ENCODE results near the gene CFAP300. TPM values are rescaled to one million over a fixed set of nuclear protein-coding genes. Genes with fewer than 3 reads are reported as not detected.

The CFAP300 gene
- total and polyA plus RNA-seq, 2 of the 8 experiments (the other 6 are each of a cell fraction or from before 2014, with no cell fraction given): 2.1 to 2.8 TPM

GRCh38 chr11:102001657-102002338 lies 45.4 kb upstream of the CFAP300 start:
- TF ChIP-seq ATF3 (IDR thresholded peaks at IDR 0.05; ENCODE audit: insufficient read depth, low read depth, low read length) (no peak), RNF2 (IDR thresholded peaks at IDR 0.05; ENCODE audit: borderline replicate concordance, low read depth, low read length, missing control alignments, poor library complexity, severe bottlenecking) (no peak), YY1 (IDR thresholded peaks at IDR 0.05; ENCODE audit: low read depth, low read length) (no peak), KDM5A (IDR thresholded peaks at IDR 0.05; ENCODE audit: low read length) (no peak), RAD21 (IDR thresholded peaks at IDR 0.05 in 1 of 2, conservative IDR thresholded peaks at IDR 0.05 in 1 of 2; ENCODE audit: low read depth in 2 of 2, low read length in 2 of 2) (no peak), RXRA (IDR thresholded peaks at IDR 0.05; ENCODE audit: insufficient read depth, low read depth, low read length) (no peak)

More at GRCh38 chr11:102001657-102002338, 45.4 kb upstream of the CFAP300 start:
- Histone ChIP-seq H3K14ac (ENCODE audit: insufficient read length) (no peak overlapping the region), H2BK5ac (ENCODE audit: low read depth, low read length) (no peak overlapping the region), H3K4ac (replicated peaks; ENCODE audit: insufficient read length, low read depth, low read length) (no peak overlapping the region), H2AFZ (ENCODE audit: low read length) (no peak overlapping the region), H3K27ac (ENCODE audit: low read depth, low read length) (no peak overlapping the region), H3K9ac (replicated peaks in 1 of 4; ENCODE audit: extremely low read depth in 1 of 4, low read depth in 3 of 4, low read length in 3 of 4) (no peak overlapping the region), H4K5ac (ENCODE audit: insufficient read length, low read depth, low read length) (no peak overlapping the region), H4K20me1 (replicated peaks in 1 of 2; ENCODE audit: control insufficient read depth in 1 of 2, insufficient read depth in 2 of 2, low read length in 2 of 2) (no peaks in the 10 kb centered on the region), H3K79me2 (ENCODE audit: control insufficient read depth in 1 of 2, insufficient read depth in 2 of 2, low read length in 2 of 2) (no peaks in the 10 kb centered on the region), H3K56ac (replicated peaks; ENCODE audit: insufficient read length, low read depth, low read length) (no peak overlapping the region), H3K18ac (ENCODE audit: extremely low read depth, low read length) (no peak overlapping the region), H2BK15ac (ENCODE audit: low read length) (no peak overlapping the region), H3K23me2 (ENCODE audit: low read depth, low read length) (no peaks in the 10 kb centered on the region), H2AK5ac (ENCODE audit: low read depth, low read length) (no peak overlapping the region), H2BK20ac (ENCODE audit: low read length) (no peak overlapping the region), H4K8ac (ENCODE audit: extremely low read depth, insufficient read depth, low read length) (no peak overlapping the region), H2BK12ac (ENCODE audit: low read depth, low read length) (no peak overlapping the region), H3K79me1 (ENCODE audit: low read depth, low read length) (no peaks in the 10 kb centered on the region), H3K9me3 (ENCODE audit: insufficient read depth in 2 of 2, low read depth in 1 of 2, low read length in 1 of 2) (no peaks in the 10 kb centered on the region), H2BK120ac (replicated peaks; ENCODE audit: low read depth, low read length) (no peak overlapping the region), H3K23ac (ENCODE audit: insufficient read length) (no peak overlapping the region), H4K91ac (replicated peaks; ENCODE audit: insufficient read length, low read length) (no peak overlapping the region), H3K4me2 (ENCODE audit: insufficient read depth in 1 of 2, low read depth in 2 of 2, low read length in 2 of 2) (no peak overlapping the region), H3K36me3 (ENCODE audit: control insufficient read depth in 2 of 4, insufficient read depth in 4 of 4, low read length in 3 of 4) (no peaks in the 10 kb centered on the region), H3K27me3 (replicated peaks in 1 of 4; ENCODE audit: control insufficient read depth in 3 of 4, extremely low read depth in 1 of 4, insufficient read depth in 3 of 4, low read length in 3 of 4) (no peaks in the 10 kb centered on the region), H3K4me1 (replicated peaks in 1 of 4; ENCODE audit: control insufficient read depth in 3 of 4, insufficient read depth in 4 of 4, low read length in 3 of 4) (no peaks in the 10 kb centered on the region), H3K4me3 (ENCODE audit: extremely low read depth in 1 of 4, insufficient read depth in 2 of 4, low read depth in 3 of 4, low read length in 4 of 4) (no peak overlapping the region)
- FAIRE-seq: no peak
- ChIA-PET POLR2A (ENCODE audit: partially characterized antibody) (no interaction called here), CTCF (ENCODE audit: partially characterized antibody) (interaction anchor here (0.6 to 2.1 kb wide), 2 partner anchors 140 to 536 kb away, joined by 3 to 8 read pairs; no protein-coding TSS in a partner anchor)
- WGBS, 2 experiments (ENCODE audit: extremely low coverage in 1 of 2, insufficient coverage in 1 of 2, insufficient read length in 1 of 2, insufficient replicate concordance in 2 of 2, low coverage in 1 of 2, low lambda C conversion rate in 2 of 2, missing lambda C conversion rate in 1 of 2): 82% methylated on average over 3 of the region's 3 CpGs; no CpG with 5 or more reads in 1 of the 2 experiments
- no peak for DNase-seq (ENCODE audit: low read depth in 1 of 2, low spot score in 2 of 2)

Data from H1 (cell line).